SH-SY5Y (cell line): ENCODE measurements around the gene NDUFC1.

Experiments
- GATA2 ChIP-seq: IDR thresholded peaks from 2 replicates; pipeline ENCODE4 v1.6.1; 2011; ENCODE audit warnings: mild to moderate bottlenecking, low read depth, low read length
- GATA3 ChIP-seq: IDR thresholded peaks from 2 replicates; pipeline ENCODE4 v1.6.1; 2011; ENCODE audit warnings: low read depth, mild to moderate bottlenecking, low read length, moderate library complexity

DNA sequence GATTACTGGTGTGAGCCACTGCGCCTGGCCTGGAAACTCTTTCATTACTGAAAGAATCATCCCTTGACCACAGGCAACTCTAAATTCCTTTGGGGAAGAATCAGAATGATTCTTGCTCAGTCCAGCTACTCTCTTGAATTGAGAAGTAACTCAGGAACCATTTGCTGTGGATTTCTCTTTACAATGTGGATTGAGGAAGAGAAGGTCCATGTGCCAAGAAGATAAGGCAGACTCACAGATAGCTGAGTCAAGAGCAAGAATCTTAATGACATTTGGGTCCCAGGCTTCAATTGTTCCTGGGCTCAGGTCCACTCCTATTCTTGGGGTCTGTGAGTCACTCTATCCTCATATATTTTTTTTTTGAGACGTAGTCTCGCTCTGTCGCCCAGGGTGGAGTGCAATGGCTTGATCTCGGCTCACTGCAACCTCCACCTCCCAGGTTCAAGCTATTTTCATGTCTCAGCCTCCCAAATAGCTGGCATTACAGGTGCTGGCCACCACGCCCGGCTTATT lies 16.0 kb downstream of the NDUFC1 start:
- TF ChIP-seq GATA2, result no peak
- no peak for TF ChIP-seq GATA3
